ENCODE data around the gene MINDY4.

MINDY4 gene

DNA sequence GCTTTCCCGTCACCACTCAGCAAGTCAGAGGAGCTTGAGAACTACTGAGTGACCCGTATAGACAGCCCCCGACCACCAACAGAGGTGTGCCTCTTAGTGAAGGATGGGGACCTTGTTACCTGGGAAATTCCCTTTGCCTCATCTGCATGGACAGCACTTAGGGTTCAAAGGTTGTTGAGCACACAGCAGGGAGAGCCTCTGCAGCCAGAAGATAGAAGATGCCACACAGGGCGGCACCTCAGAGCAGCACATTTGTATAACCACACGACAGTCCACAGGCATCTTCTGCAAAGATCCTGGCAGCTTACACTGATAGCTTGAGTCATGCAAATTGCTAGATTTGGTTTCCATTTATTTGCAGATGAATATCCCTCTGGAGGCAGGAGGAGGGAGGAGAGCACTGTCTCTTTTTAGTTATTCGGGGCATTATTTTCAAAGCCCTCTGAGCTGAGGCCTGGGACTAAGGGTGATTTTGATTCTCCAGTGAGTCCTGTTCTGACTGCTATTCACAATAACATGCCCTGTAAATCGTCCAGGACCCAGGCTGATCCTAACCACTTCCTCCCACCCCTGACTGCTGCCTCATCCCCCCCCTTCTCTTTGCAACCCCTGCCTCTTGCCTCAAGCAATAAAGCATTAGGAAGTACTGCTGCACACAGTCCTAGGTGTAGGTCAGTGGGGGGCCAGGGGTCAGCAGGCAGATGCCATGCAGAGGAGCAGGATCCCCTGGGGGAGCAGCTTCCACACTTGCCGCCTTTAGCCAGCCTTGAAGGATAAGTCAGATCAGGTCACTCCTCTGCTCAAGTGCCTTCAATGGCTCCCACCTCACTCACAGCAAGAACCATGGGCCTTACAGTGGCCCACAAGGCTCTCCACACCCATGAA, 43.9 kb upstream of the MINDY4 start:
- H3K4me3 ChIP-seq (ENCODE audit: low read depth, low read length) = no peak overlapping the region
- no peak for TF ChIP-seq CTCF (IDR thresholded peaks at IDR 0.05; ENCODE audit: low read depth, low read length, missing control alignments)
- H3K27me3 ChIP-seq (replicated peaks) = peaks cover 22% of the 10 kb centered on the region
- no peaks in the 10 kb centered on the region for H3K36me3 ChIP-seq (replicated peaks)
- no peak overlapping the region for H3K27ac ChIP-seq
- DNase-seq = no peak
- in situ Hi-C loops (cut with HindIII; ENCODE audit: low pct_ligation_motif_present, low sequenced_read_pairs) = no loop called here

DNA sequence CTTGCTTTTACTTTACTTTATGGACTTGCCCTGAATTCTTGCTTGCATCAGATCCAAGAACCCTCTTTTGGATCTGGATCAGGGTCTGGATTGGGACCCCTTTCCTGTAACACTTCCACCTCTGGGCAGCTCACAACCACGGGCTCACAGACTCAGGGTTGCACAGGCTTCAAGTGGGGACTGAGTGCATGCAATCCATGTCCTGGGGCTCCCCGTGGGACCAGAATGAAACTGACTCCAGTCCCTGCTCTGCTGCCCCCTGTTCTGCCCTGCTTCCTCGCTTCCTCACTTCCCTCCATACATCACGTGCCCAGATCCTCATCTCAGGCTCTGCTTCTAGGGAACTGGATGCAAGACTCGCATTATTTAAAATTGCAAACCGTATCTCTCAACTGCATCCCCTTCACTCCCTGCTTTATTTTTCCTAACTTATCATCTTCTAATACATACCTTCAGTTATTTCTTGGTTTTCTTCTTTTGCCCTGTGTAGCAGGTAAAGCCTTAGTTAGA, 42.6 kb upstream of the MINDY4 start:
- Histone ChIP-seq H3K4me3 (ENCODE audit: low read depth, low read length) (no peak overlapping the region), H3K36me3 (replicated peaks) (no peaks in the 10 kb centered on the region), H3K27me3 (replicated peaks) (peaks cover 22% of the 10 kb centered on the region), H3K27ac (no peak overlapping the region)
- no peak for DNase-seq
- TF ChIP-seq CTCF (IDR thresholded peaks at IDR 0.05; ENCODE audit: low read depth, low read length, missing control alignments) = no peak
- in situ Hi-C loops (cut with HindIII; ENCODE audit: low pct_ligation_motif_present, low sequenced_read_pairs) = no loop called here

DNA sequence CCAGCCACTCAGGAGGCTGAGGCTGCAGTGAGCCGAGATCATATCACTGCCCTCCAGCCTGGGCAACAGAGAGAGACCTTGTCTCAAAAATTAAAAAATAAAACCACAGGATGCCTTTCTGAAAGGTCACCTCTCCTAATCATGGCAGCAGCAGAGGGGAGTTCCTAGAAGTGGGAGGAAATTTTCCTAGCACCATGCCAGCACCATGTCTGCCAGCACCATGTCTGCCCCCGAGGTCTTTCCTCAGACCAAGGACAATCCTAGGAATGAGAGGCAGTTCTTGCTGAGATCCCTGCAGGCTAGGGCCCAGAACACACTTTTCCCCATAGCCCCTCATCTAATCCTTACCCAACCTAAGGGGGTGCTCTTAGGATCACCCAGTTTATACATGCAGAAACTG, 41.6 kb upstream of the MINDY4 start:
- Histone ChIP-seq H3K27me3 (replicated peaks) (peaks cover 22% of the 10 kb centered on the region), H3K27ac (no peak overlapping the region), H3K4me3 (ENCODE audit: low read depth, low read length) (no peak overlapping the region), H3K36me3 (replicated peaks) (no peaks in the 10 kb centered on the region)
- no peak for TF ChIP-seq CTCF (IDR thresholded peaks at IDR 0.05; ENCODE audit: low read depth, low read length, missing control alignments)
- DNase-seq = no peak
- in situ Hi-C loops (cut with HindIII; ENCODE audit: low pct_ligation_motif_present, low sequenced_read_pairs) = no loop called here

GRCh38 chr7:30730097-30730496, 41.1 kb upstream of the MINDY4 start:
- in situ Hi-C loops (cut with HindIII; ENCODE audit: low pct_ligation_motif_present, low sequenced_read_pairs) = no loop called here
- DNase-seq = no peak
- peaks cover 17% of the 10 kb centered on the region for H3K27me3 ChIP-seq (replicated peaks)

GRCh38 chr7:30730996-30731395, 40.2 kb upstream of the MINDY4 start:
- in situ Hi-C loops (cut with HindIII; ENCODE audit: low pct_ligation_motif_present, low sequenced_read_pairs) = no loop called here
- Histone ChIP-seq H3K27me3 (replicated peaks) (peaks cover 12% of the 10 kb centered on the region), H3K36me3 (replicated peaks) (no peaks in the 10 kb centered on the region), H3K27ac (no peak overlapping the region), H3K4me3 (ENCODE audit: low read depth, low read length) (no peak overlapping the region)
- no peak for TF ChIP-seq CTCF (IDR thresholded peaks at IDR 0.05; ENCODE audit: low read depth, low read length, missing control alignments)
- DNase-seq = no peak

More at GRCh38 chr7:30730097-30730496, 41.1 kb upstream of the MINDY4 start:
- Histone ChIP-seq H3K4me3 (ENCODE audit: low read depth, low read length) (no peak overlapping the region), H3K27ac (no peak overlapping the region), H3K36me3 (replicated peaks) (no peaks in the 10 kb centered on the region)
- TF ChIP-seq CTCF (IDR thresholded peaks at IDR 0.05; ENCODE audit: low read depth, low read length, missing control alignments) = no peak
